MV-4-11 (cell line): ENCODE measurements around the gene BNIP2.
"Not testable (repeated sequence)": the region's sequence is repeated elsewhere in the genome, so short reads cannot be mapped to it uniquely, and the experiment has no call there.

Source experiments
- DNase-seq: peaks from one replicate; lab custom pipeline; 2025; lab: John Stamatoyannopoulos, UW

BNIP2 gene

GRCh38 chr15:59688423-59688781 lies 718 bp downstream of the BNIP2 start:
- peak; percentile 61 for DNase-seq

DNA sequence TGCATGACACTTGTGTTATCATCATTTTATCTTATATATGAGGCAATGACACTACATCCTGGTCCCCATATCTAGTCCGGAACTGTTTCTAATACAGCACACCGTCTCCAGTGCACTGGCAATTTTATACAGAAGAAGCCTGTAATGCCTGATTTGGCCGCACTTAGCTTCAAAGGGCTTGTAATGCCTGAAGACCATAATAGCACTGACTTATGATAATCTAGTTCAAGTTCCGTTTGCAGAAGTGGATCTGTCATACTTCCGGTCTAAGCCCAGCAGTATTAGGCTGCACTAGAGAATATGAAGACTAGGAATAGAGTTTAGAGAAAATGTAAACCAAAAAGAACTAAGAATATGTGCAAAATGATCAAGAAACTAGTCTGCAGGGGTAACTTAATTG lies 1.3 kb downstream of the BNIP2 start:
- DNase-seq, result peak; percentile 82

GRCh38 chr15:59686389-59686788 lies 2.7 kb downstream of the BNIP2 start:
- DNase-seq, result peak; percentile 92

DNA sequence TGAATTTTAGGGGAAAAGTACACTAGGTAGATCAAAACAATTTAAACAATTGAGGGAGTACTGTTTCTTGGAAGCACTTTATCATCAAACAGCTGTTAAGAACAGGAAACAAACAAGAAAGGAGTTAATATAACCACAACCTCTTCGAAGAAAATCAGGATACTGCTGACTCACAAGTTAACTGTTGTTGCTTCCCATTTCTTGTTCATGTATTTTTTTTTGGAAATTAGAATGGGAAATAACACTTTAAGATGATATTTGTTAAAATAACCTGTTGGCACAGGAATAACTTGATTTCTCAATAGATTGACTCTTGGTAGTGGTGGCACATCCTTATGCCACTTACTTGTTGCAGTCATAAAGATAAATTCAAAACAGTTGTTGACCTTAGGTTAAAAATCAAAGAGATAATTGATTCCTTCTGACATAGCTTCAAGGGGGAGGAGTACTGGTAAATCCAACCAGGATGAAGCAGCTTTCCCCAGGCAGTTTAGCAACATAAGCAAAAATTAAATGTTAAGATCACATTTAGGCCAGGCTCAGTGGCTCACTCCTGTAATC lies 3.3 kb downstream of the BNIP2 start:
- DNase-seq, result peak; percentile 69

GRCh38 chr15:59680870-59681269 lies 8.2 kb downstream of the BNIP2 start:
- no peak for DNase-seq

- DNase-seq, result no peak
Observed at GRCh38 chr15:59680346-59680745, 8.8 kb downstream of the BNIP2 start.

DNA sequence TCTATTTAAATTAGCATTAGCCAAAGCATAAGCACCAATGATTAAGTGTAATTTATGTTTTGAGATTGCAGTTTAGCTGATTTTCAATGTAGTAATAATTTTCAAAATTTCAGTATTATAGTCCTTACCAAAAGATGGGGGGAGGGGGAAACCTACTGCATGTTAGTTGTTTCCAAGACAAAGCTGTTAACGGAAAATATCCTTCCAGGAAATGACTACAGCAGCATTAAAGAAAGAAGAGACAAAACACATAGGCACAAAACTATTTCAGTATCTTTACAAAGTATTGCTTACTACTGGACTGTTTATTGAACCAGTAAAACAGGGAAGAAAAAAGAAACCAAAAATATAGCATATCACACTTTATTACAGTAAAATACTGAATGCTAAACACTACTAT lies 10.5 kb downstream of the BNIP2 start:
- DNase-seq, result no peak

GRCh38 chr15:59678172-59678571 lies 10.9 kb downstream of the BNIP2 start:
- DNase-seq, result no peak

GRCh38 chr15:59676565-59676964 lies 12.6 kb downstream of the BNIP2 start:
- no peak for DNase-seq

DNA sequence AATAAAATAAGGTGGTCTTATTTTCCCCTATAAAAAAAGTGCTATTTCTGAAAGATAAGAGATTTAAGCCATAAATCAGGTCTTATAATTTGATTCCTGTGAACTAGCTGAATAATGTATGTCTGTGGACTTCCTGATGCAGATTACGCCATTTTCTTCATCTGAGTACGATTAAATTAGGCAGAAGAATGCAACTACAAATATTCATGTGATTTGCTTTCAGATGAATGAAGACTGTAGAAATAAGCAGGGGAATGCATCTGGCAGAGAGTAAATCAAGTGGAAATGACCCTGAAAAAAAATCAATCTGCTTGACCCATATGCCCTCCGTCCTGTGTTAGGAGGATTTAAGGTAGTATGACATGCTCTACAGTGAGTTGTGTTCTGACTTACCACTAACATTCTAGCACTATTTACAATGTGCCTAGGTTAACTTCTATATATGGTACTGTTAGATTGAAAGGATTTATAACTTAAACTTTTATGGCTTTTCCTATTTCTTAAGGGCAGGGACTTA lies 14.7 kb downstream of the BNIP2 start:
- no peak for DNase-seq

- DNase-seq, result peak; percentile 43
Observed at GRCh38 chr15:59668556-59668955, 20.6 kb downstream of the BNIP2 start.

DNA sequence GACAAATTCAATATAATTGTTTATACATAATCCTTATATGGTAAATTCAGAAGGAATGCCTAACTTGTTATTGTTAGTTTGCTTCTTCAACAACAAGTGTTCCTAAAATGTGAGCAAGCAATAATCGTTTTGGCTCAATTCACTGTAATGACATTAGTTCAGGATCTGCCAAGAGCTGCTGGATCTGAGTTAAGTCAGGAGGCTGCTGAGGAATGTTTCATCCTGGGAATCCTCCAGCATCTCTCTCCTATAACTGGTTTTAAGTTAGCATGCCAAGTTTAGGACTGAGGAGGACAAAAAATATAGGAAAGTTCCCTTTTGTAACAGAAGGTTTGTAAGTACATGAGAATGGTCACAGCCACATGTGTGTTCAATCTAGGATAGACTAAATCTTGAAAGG lies 26.9 kb downstream of the BNIP2 start:
- DNase-seq, result no peak

GRCh38 chr15:59659366-59659765 lies 29.8 kb downstream of the BNIP2 start:
- DNase-seq, result no peak

DNA sequence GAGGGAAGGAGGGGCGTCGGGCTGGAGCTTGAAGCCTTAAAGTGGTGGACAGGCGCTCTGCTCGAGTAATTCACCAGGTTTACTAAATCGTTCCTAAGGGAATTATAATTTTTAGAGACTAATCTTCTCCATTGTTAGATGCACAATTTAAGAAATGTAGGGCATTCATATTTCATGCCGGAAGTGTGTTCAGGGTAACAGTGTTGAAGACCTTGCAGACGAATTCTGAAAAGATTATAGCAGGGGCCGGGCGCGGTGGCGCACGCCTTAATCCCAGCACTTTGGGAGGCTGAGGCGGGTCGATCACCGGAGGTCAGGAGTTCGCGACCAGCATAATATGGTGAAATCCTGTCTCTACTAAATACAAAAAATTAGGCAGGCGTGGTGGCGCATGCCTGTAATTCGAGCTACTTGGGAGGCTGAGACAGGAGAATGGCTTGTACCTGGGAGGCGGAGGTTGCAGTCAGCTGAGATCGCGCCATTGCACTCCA lies 31.4 kb downstream of the BNIP2 start:
- DNase-seq, result peak; percentile 59

DNA sequence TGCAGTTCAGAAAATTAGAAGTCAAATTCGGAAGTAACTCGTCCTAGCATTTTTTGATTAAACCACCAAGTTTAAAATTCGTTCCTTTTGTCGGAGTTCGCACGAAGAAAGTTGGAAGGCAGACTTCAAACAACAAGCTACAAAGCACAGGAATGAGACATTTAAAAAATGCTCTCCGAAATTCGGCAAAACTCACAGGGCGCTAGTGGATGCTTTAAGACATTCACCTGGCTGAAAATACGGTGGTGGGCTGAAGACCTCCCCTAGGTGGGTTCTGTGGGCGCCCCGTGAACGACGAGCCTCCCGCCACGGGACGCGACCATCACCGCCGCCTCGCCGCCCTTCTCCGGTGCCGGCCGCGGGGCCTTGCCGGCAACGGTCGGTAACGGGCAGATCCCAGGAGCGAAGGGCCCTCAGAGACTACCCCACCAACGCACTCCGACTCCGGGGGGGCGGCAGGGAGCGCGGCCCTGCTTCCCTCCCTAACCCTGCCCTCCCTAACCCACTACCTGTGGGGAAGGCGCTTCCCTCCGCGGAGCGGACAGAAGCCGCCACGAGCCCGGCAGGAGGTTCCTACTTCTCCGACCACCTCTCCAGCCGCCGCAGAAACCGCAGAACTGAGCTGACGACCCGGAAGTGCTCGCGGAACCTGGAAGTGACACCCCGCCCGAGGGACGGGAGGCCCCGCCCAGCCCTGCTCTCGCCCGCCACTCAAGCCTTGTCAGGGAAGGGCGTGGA lies 32.1 kb downstream of the BNIP2 start, which contains the start of gene GTF2A2:
Gene GTF2A2, minus strand, starts transcription at position 619 of the 738 bp plus-strand sequence. CDS start 5,238 bp downstream, outside the sequence.
- DNase-seq, result peak; percentile 96

- DNase-seq, result peak; percentile 63
Observed at GRCh38 chr15:59654046-59654445, 35.1 kb downstream of the BNIP2 start.

- DNase-seq, result no peak
Observed at GRCh38 chr15:59649603-59650002, 39.5 kb downstream of the BNIP2 start.

DNA sequence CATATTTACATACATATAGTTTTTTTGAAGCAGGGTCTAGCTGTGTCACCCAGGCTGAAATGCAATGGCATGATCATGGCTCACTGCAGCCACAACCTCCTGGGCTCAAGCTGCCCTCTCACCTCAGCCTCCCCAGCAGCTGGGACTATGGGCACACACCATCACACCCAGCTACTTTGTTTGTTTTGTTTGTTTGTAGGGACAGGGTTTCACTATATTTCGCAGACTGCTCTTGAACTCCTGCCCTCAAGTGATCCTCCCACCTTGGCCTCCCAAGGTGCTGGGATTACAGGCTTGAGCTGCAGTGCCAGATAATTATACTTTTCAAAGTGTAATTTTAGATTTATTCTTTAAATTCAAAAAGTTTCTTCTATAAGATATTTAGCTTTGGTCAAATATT lies 42.0 kb downstream of the BNIP2 start:
- no peak for DNase-seq

DNA sequence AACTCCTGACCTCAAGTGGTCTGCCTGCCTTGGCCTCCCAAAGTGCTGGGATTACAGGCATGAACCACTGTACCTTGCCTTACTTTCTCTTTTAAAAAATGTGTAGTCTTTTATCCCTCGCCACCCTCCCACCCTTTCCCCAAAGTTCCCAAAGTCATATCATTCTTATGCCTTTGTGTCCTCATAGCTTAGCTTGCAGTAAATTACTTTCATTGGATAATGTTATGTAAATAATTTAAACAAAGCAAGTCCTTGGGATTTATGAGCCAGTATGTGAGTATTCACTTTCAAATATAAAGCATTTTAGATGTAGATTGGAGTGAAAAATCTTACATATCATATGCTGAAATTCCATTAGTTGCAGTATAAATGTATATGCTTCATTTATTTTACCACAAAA lies 42.8 kb downstream of the BNIP2 start:
- no peak for DNase-seq

DNA sequence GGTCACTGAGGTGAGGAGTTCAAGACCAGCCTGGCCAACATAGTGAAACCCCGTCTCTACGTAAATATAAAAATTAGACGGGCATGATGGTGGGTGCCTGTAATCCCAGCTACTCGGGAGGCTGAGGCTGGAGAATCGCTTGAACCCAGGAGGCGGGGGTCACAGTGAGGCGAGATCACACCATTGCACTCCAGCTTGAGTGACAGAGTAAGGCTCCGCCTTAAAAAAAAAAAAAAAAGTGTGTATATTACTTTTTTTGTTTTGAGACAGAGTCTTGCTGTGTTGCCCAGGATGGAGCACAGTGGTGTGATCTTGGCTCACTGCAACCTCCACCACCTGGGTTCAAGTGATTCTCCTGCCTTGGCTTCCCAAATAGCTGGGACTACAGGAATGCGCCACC lies 43.3 kb downstream of the BNIP2 start:
- not testable (repeated sequence) for DNase-seq

- no peak for DNase-seq
Observed at GRCh38 chr15:59644756-59645155, 44.4 kb downstream of the BNIP2 start.

GRCh38 chr15:59642351-59642750 lies 46.8 kb downstream of the BNIP2 start:
- no peak for DNase-seq

GRCh38 chr15:59637507-59637906 lies 51.6 kb downstream of the BNIP2 start:
- DNase-seq, result not testable (repeated sequence)
